HS-5 (cell line): ENCODE data around the gene TCF12.
"Not testable (repeated sequence)": the region's sequence is repeated elsewhere in the genome, so short reads cannot be mapped to it uniquely, and the experiment has no call there.

ENCODE experiments used
- DNase-seq: peaks from one replicate; pipeline ENCODE4 v3.0.0-alpha.2; 2012; ENCODE audit warnings: low read depth

The TCF12 gene

GRCh38 chr15:56978898-56979662 lies 60.6 kb downstream of the TCF12 start:
- peak; percentile 53 for DNase-seq

DNA sequence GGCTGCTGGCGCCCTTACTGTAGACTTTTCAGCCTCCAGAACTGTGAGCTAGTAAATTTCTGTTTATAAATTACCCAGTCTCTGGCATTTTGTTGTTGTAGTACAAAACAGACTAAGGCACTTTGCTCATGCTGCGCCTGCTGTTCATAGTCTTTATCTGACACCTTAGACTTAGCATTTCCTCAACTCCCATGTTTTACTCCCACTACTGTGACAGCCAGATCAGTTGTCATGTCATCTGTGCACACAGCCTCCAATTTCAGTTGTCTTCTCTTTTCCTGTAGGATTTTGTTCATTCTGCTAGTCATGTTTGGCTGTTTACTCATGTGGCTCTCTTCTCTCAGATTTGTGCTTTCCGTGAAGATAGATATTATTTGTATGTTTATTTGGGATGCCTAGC lies 62.0 kb downstream of the TCF12 start:
- DNase-seq, result no peak

- no peak for DNase-seq
Observed at GRCh38 chr15:56981160-56981559, 62.7 kb downstream of the TCF12 start.

- no peak for DNase-seq
Observed at GRCh38 chr15:56982987-56983386, 64.5 kb downstream of the TCF12 start.

GRCh38 chr15:56984681-56985481 lies 66.4 kb downstream of the TCF12 start:
- peak; percentile 64 for DNase-seq

DNA sequence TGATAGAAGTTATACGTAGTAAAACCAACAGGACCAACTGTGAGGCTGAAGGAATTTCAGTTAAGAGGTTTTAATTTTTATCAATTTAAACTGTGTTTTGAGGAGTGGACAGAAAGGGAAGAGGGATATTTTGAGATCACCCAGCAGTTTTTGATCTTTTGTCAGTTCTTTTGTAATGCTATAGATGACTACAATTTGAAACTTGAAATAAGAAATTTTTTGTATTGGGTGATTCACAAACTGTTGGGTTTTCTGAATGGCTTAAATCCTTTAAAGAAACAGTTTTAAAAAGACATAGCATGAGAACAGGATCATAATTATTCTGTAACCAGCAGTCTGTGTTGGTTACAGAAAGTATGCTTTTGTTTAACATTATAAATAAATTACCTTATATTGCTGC lies 67.4 kb downstream of the TCF12 start:
- no peak for DNase-seq

- no peak for DNase-seq
Observed at GRCh38 chr15:56987286-56987685, 68.8 kb downstream of the TCF12 start.

DNA sequence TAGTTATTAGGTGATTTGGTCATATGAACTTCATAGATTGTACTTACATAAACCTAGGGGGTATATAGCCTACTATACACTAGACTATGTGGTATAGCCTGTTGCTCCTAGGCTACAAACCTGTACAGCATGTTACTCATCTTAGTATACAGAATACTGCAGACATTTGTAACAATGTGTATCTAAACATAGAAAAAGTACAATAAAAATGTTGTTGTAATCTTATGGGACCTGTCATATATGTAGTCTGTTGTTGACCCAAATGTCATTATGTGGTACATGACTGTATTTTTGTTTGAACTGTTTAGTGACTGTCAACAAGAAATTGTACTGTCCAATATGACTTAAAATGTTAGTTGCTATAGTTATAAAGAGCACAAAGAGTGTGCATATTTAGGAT lies 69.8 kb downstream of the TCF12 start:
- DNase-seq, result no peak

GRCh38 chr15:56989411-56989924 lies 71.0 kb downstream of the TCF12 start:
- DNase-seq, result no peak

GRCh38 chr15:56991017-56991416 lies 72.6 kb downstream of the TCF12 start:
- DNase-seq, result no peak

- DNase-seq, result no peak
Observed at GRCh38 chr15:56992725-56993124, 74.3 kb downstream of the TCF12 start.

DNA sequence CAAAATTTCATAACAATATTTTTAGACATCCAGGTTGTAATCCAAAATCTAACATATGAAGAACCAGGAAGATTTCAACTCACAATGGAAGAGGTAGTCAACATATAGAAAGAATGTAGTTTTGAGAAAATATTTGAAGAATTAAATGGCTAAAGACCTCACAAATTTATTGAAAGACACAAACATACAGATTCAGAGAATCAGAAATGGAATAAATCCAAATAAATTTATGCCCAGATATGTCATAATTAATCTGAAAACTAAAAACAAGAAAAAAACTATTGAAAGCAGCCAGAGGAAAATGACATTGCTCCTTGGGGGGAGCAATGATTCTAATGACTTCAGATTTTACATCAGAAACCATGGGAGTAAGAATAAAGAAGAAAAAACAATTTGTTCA lies 75.8 kb downstream of the TCF12 start:
- DNase-seq, result no peak

- DNase-seq, result no peak
Observed at GRCh38 chr15:56996093-56996492, 77.6 kb downstream of the TCF12 start.

DNA sequence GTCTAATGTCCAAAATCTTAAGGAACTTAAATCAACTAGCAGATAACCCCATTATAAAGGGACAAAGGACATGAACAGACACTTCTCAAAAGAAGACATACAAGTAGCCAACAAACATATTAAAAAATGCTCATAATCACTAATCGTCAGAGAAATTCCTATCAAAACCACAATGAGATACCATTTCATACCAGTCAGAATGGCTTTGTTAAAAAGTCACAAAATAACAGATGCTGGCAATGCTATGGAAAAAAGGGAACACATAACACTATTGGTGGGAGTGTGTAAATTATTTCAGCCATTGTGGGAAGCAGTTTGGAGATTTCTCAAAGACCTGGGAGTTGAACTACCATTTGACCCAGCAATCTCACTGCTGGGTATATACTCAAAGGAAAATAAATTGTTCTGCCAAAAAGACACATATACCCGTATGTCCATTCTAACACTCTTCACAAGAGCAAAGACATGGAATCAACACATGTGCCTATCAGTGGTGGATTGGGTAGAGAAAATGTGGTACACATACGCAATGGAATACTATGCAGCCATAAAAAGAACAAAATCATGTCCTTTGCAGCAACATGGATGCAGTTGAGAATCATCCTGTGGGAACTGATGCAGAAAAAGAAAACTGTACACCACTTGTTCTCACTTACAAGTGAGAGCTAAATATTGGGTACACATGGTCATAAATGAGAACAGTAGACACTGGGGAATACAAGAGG lies 78.5 kb downstream of the TCF12 start:
- no peak for DNase-seq

- DNase-seq, result no peak
Observed at GRCh38 chr15:57003418-57003817, 85.0 kb downstream of the TCF12 start.

DNA sequence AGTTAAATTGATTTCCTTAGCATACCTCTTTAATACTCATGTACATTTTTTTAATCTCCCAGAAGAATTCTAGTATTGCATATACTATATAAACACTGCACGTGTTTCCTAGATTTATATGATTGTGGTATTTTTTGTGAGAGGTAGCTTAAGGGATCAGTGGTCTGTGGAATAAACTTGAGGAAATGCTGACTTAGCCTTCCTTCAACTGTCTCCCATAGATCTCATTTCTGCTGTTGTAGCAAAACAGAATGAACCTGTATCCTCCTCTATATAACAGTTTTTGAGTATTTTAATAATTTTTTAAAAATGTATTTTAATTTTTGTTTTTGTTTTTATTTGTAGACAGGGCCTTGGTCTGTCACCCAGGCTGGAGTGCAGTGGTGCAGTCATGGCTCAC lies 86.8 kb downstream of the TCF12 start:
- no peak for DNase-seq

DNA sequence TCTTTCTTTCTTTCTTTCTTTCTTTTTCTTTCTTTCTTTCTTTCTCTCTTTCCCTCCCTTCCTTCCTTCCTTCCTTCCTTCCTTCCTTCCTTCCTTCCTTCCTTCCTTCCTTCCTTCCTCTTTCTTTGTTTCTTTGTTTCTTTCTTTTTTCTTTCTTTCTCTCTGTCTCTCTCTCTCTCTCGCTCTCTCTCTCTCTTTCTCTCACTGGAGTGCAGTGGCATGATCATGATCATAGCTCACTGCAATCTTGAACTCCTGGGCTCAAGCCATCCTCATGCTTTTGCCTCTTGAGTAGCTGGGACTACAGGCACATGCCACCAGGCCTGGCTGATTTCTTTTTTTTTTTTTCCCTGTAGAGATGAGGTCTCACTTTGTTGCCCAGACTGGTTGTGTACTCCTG lies 89.4 kb downstream of the TCF12 start:
- DNase-seq, result not testable (repeated sequence)

- DNase-seq, result no peak
Observed at GRCh38 chr15:57010724-57011123, 92.3 kb downstream of the TCF12 start.

DNA sequence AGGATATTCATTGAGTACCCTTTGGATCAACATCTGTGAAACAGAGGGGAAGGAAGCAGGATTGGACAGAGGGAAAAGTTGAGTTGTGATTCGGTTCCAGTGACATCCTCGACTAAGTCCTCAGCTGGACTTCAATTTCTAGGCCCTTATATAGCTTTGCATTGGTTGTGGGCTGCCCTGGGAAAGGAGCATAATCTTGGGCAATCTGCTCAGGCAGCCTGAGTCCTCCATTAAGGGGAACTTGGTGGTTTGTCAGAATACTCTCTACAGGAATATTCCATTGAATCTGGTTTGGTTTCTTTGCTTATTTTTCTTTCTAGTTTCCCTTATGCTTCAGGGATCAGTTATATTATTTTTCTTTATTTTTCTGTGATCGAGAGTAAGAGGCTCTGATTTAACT lies 94.1 kb downstream of the TCF12 start:
- DNase-seq, result no peak

- DNase-seq, result not testable (repeated sequence)
Observed at GRCh38 chr15:57014896-57015295, 96.5 kb downstream of the TCF12 start.

GRCh38 chr15:57015360-57015759 lies 96.9 kb downstream of the TCF12 start:
- DNase-seq, result no peak

- DNase-seq, result no peak
Observed at GRCh38 chr15:57015897-57016296, 97.5 kb downstream of the TCF12 start.

DNA sequence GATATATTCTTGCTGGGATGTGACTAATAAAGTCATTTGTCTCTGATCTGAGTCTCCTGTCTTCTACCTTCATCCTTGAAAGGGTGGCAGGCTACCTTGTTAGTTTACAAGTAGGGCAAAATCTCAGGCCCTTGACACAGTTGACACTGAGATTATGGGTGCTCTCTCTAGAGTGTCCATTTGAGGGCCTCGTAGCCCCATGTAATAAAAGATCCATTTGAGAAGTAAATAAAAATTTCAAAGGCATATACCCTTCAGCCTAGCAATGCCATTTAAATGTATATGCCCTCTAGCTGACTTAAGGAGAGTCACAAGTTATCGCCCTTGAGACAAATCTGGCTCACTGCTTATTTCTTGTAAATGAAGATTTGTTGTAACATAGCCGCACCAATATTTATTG lies 98.6 kb downstream of the TCF12 start:
- no peak for DNase-seq
